OCI-LY1 (cell line): Measurements from ENCODE around the gene COL7A1.
A peak's percentile ranks its signal among the peaks of the same experiment; 100 is the strongest.

ENCODE experiments used
- CTCF ChIP-seq: fragments of 200-600 bp; sonication (generic), shearing (Covaris generic); IDR thresholded peaks from 2 replicates; pipeline ENCODE4 v1.5.1; 2017; ENCODE audit warnings: mild to moderate bottlenecking, antibody characterized with exemption, low read length, moderate library complexity, mixed read lengths
- EZH2 ChIP-seq: fragments of 200-600 bp; sonication (generic), shearing (Covaris generic); IDR thresholded peaks from 2 replicates; pipeline ENCODE4 v1.8.0; 2017; ENCODE audit warnings: borderline replicate concordance, mixed run types, mild to moderate bottlenecking, antibody characterized with exemption, low read length, moderate library complexity, mixed read lengths

DNA sequence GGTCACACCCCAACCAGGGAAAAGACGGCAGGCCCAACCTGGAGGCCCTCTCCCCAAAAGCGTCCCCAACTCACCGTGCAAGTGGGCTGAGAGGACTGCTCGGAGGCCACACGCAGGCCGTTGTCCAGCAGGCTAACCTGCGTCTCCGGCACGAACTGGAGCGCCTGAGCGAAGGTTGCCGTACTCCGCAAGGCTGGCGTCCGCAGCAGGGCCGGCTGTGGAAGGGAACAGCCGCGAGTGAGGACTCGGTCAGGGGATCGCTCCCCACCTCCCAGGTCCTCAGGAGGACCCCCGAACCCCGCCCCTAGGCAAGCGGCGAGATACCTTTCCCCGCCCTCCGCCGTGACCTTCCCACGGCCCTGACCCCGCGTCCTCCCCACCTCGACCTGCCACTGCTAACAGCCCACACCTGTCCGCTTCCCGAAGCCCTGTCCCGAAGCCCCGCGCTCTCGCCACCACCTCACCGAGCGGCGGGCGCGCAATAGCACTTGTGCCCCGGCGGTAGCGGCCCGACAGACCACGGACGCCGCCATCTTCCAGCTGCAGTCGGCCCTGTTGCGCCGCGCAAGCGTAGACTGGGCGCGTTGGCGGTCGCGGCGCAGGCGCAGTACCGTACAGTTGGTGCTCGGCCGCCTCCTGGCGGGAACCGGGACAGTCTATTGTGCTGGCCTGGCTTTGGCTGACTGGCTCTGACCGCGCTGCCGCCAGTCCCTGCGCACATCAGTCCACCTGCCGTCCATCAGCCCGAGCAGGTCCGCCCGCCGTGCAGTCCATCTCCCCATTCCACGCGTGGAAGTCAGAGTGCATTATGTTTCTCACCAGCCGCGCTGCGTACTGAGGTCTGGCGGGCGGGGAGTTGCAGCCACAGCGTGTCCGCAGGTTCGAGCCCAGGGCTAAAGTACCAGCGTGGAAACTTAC lies 14.2 kb upstream of the COL7A1 start, which contains the start of gene UQCRC1:
- peak; percentile 70 for TF ChIP-seq CTCF
- no peak for TF ChIP-seq EZH2
